Neural progenitor cell (in vitro differentiated cells): ENCODE data around the gene STRADA.

Experiments
- EZH2 ChIP-seq: fragments of 200-600 bp; sonication (generic); IDR thresholded peaks from 2 replicates; pipeline ENCODE4 v1.6.1; 2017; ENCODE audit warnings: antibody characterized with exemption, mild to moderate bottlenecking, moderate library complexity
- EZH2phosphoT487 ChIP-seq: fragments of 200-600 bp; sonication (generic); IDR thresholded peaks from 2 replicates; pipeline ENCODE4 v1.6.1; 2017; ENCODE audit warnings: antibody characterized with exemption
- TF ChIP-seq, protein P1 (sequence below): fragments of 200-600 bp; sonication (generic); IDR thresholded peaks from 2 replicates; pipeline ENCODE4 v1.5.1; 2017; ENCODE audit warnings: antibody characterized with exemption, mild to moderate bottlenecking

DNA sequence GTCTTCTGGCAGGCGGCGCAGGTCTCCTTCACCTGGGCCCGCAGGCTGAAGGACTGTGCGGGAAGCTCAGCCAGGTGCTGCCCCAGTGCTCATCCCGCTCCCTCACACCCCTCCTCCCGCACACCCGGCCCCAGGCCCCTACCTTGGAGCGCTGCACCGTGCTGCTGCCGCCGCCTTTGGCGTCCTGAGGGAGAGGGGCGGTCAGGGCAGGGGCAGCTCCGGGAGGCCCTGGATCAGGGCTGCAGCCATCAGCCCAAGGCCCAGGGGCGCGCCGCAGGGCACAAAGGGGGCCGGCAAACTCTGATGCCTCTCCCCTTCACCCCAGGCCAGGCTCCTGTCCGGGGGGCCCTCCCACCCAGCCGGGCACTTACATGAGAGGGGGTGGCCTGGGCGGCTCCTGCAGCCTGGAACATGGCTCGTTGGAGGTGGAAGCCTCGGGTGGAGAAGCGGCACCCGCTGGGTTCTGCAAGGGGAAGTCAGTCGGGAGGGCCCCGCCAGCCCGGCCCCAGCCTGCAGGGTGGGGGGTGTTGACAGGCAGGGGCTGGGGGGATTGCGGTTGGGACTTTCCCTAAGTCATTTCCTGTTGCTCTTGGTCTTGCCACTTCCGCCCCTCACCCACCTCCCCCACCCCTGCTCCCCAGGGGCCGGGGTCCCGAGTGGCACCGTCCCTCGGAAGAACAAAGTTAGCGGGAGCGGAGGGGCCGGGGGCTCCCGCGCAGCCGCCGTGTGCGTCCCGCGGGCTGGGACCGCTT, 42.5 kb downstream of the STRADA start:
- no peak for TF ChIP-seq EZH2
- TF ChIP-seq, protein P1, sequence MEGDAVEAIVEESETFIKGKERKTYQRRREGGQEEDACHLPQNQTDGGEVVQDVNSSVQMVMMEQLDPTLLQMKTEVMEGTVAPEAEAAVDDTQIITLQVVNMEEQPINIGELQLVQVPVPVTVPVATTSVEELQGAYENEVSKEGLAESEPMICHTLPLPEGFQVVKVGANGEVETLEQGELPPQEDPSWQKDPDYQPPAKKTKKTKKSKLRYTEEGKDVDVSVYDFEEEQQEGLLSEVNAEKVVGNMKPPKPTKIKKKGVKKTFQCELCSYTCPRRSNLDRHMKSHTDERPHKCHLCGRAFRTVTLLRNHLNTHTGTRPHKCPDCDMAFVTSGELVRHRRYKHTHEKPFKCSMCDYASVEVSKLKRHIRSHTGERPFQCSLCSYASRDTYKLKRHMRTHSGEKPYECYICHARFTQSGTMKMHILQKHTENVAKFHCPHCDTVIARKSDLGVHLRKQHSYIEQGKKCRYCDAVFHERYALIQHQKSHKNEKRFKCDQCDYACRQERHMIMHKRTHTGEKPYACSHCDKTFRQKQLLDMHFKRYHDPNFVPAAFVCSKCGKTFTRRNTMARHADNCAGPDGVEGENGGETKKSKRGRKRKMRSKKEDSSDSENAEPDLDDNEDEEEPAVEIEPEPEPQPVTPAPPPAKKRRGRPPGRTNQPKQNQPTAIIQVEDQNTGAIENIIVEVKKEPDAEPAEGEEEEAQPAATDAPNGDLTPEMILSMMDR = no peak
- no peak for TF ChIP-seq EZH2phosphoT487
